ENCODE measurements around the gene ARHGAP19.

GRCh38 chr10:97199152-97199551 is 93.3 kb downstream of the ARHGAP19 start:
- TF ChIP-seq CTCF (IDR thresholded peaks at IDR 0.05; ENCODE audit: low read length) (no peak), EZH2 (optimal IDR thresholded peaks at IDR 0.05; ENCODE audit: low read depth, low read length) (no peak), EZH2phosphoT487 (IDR thresholded peaks at IDR 0.05; ENCODE audit: low read length) (no peak)
